ENCODE data around the gene COL5A1.

The COL5A1 gene

DNA sequence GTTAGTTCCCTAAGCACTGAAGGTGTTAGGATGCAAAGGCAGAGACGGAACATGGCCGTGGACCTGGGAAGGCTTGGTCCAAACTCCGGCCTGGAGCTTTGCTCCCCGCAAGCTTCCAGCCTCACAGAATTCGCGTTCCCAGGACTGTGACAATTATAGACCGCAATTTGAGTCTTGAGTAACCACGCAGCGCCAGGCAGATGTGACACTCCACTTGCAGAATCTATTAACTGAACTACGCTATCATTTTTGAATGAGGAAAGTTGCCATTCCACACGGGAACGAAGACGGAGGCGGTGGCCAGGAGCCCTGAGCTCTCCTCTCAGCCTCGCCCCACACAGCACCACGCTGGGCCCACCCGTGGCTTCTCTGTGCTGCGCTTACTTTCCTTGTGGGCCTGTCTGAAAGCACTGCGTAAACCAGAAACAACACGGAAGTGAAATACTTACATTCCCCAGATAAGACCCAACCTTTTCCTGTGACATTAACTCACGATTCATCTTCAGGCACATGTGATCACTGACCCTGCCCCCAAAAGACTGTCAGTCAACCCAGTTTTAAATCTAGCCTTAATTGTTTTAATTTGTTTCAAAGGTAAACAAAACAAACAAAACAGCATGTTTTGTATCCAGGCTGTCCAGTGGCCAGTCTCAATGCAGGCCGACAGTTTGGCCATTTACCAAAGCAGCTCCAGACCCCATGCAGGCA lies 16.1 kb upstream of the COL5A1 start:
- peak; percentile 36 for DNase-seq (ENCODE audit: low read depth)

DNA sequence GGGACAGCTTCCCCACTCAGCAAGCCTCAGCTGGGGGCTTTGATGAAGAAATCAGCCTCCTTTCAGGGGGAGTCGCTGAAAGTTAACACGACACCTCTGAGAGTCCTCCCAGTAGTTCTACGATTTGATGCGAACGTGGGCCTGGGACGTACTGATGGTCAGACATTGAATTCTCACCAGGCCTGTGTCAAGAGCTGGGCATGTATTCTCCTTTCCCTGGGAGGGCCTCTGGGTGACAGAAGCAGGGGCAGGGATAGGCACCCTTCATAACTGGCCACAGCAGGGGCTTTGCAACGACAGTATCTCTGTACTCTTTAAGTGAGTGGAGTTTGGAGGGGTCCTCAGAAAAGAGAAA lies 15.6 kb upstream of the COL5A1 start:
- no peak for DNase-seq (ENCODE audit: low read depth)

DNA sequence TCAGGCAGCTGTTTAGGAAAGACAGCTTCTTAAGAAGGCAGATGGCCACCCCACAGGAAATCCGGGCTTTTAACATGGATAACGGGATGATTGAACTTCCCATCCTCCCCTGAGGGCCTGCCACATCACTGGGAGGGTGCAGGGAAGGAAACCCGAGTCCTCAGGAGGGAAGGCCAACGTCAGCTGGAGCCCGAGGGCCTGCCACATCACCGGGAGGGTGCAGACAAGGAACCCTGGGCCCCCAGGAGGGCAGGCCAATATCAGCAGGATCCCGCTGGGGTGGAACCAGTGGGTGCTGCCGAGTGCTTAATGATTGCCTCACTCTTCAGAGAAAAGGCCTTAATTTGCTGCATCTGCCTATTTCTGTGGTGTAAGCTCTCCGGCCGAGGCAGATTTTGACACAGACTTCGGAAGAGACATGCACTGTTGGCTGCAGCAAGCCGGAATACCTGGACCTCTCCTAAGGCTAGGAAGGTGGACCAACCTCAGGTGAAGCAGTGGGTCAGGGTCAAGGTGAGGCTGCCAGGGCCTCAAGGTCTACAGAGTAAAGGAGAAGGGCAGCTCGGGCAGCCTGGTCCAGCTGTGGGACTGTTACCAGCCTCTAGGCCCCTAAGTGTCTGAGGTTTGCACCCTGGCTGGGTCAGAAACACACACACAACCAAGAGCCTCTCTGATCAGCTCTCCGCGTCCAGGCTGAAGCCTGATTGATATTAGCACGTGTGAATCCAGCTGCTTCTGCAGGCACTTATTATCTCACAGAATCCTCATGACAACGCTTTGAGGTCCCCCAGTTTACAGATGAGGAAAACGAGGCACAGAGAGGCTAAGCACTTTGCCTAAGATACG lies 14.8 kb upstream of the COL5A1 start:
- DNase-seq (ENCODE audit: low read depth), result peak; percentile 29

DNA sequence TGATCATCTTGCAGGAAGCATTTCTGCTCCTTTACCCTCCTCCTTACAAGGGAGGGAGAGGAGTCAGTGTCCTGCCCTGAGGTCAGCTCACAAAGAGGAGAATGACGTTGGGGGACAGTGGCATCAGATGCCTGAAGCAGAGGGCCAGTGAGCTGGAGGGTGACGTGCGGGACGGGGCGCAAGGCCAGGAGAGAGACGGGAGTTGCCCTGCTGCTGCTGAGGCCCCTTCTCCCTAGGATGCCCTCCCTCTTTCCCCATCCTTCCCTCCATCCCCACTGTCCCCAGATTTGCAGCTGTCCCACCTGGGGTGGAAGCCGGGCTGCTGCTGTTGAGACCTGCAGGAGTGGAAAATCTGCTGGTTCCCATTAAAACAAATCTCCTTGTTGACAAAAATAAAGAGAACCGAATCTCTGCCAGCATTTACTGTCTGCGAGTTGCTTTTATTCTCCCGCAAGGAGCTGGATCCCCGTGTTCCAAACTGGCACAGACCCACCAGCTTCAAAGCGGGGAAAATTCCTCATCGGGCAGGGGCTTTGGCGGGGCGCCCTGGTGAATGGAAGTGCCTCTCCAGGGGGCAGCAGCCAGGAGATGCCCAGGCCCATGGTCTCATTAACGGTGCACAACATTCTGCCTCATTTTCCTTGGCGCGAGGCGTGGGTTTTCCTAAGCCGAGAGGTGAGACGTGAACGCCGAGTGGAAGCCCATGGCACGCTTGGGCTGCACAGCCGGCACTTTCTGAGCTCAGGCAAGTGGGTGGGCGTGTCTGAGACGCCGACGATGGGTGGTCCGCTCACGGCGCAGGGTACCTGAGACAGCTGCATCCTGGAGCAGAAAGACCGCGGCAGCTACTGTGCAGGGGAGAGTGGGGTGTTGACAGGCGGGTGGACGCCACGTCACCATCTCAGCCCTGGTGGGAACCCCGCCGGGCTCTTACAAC lies 13.9 kb upstream of the COL5A1 start:
- DNase-seq (ENCODE audit: low read depth), result no peak

DNA sequence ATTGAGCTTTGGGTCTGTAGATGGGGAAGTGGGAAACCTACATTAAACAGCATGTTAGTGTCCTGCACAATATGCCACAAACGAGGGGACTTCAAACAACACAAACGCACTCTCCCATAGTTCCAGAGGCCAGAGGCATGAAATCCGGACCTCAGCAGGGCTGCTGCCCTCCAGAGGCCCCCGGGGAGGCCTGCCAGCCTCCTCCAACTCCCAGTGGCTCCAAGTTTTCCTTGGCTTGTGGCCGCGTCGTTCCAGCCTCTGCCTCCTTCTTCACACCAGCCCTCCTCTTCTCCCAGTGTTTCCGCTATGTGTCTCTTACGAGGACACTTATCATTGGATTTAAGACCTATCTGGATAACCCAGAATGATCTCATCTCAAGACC lies 13.3 kb upstream of the COL5A1 start:
- DNase-seq (ENCODE audit: low read depth), result no peak

GRCh38 chr9:134629061-134629585 lies 12.5 kb upstream of the COL5A1 start:
- no peak for DNase-seq (ENCODE audit: low read depth)

DNA sequence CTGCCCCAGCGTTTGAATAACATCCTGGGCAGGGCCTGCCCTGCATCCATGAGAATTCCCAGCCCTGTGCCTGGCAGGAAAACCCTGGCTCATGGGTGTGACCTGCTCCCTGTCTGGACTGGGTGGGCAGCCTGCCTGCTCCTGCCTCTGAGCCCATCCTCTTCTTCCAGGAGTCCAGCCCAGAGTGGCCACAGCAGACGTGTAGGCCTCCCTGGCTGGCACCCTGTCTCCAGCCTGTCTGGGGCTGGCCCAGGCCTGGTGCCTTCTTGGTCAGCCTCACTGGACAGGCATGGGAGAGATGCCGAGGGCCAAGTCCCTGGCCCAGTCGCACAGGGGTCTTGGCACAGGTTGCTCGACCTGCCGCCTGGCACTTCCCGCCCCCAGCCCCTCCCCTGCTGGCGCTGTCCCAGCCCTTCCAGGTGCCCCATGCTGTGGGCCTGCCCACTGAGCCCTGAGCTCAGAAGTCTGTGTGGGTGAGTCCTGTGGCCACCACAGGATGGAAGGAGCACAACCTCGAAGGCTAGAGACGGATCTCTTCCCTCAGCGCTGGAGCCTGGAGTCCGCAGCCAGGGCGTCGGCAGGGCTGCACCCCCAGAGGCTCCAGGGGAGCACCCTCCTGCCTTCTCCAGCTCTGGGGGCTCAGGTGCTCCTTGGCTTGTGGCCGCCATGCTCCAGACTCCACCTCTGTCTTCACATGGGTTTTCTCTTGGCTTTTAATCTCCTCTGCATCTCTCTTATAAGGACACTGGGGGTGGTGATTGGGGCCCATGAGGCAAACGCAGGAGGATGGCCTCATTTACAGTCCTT lies 11.8 kb upstream of the COL5A1 start:
- DNase-seq (ENCODE audit: low read depth), result no peak

DNA sequence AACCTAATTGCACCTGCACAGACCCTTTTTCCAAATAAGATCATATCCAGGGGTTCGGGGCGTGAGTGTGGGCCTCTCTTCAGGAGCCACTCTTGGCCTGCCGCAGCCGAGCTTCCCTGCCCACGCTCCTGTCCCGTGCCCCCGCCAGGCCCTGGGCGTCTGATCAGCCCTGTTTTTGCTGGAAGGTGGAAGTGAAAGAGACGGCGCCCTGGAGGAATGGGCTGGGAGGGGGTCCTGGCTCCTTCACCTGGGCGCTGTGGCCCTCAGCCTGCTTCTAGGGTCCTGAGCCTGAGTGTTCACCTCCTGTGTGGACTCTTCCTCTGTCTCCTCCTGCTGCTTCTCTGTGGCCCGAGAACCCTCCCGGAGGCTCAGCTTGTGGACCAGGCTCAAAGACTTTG lies 11.2 kb upstream of the COL5A1 start:
- DNase-seq (ENCODE audit: low read depth), result no peak

- DNase-seq (ENCODE audit: low read depth), result no peak
Observed at GRCh38 chr9:134630861-134631260, 10.7 kb upstream of the COL5A1 start.

DNA sequence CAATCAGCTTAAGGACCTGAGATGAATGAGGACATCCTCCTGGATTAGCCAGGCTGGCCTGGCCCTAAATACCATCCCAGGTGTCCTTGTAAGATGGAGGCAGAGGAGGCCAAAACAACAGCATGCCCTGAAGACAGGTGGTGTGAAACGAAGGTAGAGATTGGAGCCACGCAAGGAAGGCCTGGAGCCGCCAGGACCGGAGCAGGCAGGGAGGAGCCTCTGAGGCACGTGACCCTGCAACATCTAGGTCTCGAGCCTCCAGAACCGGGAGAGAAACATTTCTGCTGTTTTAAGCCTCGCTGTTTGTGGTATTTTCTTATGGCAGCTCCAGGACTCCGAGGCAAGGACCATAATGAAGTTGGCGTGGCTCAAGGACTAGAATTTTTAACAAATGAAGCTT lies 9.7 kb upstream of the COL5A1 start:
- no peak for DNase-seq (ENCODE audit: low read depth)

DNA sequence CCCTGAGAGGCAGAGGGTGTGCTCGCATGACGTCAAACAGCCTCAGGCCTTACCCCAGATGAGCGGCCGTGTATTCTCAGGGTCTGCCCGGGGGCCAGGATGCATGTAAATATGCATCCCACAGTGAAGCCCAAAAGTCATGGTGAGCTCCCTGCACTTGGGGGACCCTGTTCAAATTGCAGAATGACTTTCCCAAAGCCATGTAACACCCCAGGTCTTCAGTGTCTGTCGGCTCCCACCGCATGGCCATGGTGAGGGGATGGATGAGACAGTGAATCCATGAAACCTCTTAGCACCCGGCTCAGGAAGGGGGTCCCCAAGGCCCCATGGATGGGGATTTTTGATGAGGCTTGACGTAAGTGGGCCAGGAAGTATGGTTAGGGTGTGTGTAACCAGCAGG lies 9.3 kb upstream of the COL5A1 start:
- no peak for DNase-seq (ENCODE audit: low read depth)

DNA sequence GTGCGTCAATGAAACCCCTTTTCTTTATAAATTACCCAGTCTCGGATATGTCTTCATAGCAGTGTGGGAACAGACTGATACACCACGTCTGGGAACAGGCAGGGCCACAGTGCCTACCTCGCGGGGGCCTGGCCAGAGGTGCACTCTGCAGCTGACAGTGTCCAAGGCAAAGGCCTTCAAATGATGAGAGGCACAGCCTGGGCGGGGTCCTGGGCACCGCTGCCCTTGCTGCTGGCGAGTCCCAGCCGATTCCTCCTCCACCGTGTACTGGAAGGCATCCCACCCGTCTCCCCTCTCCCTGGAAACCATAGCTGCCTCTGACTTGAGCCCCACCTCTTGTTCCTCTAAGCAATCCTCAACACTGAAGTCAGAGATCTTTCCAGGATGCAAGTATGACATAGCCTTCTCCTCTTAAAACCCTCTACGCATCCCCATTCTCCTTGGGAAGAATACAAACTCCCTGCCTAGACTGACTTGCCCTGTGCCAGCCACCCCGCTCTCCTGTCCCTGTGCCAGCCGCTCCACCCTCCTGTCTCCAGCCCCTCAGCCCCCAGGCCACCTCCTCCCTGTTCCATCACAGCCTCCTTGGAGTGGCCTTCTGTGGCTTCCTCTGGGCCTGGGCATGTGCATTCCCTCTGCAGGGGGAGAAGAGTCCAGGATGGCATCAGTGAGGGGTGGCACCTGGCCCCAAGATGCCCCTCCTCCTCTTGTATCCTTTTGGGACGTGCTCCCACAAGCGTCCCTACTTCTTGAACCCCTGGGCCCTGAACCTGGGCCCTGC lies 8.1 kb upstream of the COL5A1 start:
- no peak for DNase-seq (ENCODE audit: low read depth)

DNA sequence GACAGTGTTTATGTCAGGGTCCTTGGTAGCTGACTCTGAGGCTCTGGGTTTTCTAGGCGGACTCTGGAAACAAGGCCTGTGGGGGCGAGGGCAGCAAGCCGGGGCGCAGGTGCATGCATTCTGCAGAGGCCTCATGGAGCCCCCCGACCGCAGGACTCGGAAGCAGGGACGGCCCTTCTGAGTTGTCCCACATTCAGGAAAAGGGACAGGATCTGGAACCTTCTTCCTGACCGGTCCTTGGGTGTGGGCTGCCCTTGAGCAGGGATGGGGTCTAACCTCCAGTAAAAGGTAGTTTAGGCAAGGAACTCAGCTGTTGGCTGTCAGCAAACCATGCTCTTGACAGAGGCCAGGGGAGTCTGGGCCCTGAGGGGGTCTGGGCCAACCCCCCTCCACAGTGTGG lies 7.4 kb upstream of the COL5A1 start:
- DNase-seq (ENCODE audit: low read depth), result no peak

DNA sequence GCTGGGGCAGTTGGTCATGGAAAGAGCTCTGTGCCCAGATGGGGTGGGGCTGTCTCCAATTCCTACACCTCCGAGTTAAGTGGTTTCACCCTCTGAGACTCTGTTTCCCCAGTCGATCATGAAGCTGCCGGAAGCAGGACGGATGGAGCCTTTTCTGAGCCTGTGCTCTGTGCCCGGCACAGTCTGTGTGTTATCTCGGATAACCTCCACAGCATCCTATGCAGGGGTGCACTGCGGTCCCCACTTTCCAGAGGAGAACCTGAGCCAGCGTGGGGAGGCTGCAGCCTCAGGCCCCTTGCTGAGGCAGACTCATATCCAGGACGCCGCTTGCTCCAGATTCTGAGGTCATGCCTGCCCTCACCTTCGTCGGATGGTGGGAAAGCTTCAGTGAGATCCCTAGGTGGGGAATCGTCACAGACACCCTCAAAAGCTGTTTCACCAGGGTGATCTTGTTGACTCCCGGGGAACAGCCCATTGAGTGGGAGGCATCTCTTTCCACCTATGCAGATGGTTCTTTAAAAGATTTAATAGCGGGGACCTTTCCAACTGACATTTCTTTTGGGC lies 6.9 kb upstream of the COL5A1 start:
- no peak for DNase-seq (ENCODE audit: low read depth)

DNA sequence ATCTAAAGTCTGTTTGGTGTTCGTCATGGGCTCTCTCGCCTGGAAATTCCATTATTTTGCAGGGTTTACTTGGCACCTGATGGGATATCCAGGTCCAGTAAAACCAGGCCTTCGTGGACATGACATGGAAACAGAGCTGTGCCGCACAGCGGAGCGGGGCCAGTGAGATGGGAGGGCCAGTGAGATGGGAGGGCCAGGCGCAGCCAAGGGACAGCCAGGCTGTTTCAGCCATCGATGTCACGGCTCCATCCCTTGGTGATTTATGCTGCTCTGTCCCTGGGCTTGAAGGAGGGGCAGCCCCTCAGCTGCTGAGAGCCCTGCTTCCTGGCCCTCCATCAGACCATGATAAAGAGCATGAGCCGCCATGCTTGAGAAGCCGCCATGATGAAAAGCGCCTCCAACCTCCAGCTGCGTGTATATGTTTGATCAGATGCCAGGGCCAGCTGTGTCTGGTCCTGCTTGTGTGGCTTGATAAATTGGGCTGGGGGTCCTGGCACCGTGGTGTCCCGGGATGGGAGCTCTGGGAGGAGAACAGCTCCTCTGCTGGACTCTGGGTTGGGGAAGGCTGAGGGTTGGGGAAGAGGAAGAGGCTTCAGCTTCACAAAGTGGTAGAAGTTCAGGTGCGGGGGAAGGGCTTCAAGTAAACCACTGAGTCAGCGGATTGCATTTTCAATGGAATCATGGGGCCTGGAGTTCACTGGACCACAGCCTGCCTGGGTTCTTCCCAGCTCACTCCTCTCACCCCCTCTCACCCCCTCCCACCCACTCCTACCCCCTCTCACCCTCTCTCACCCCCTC lies 6.1 kb upstream of the COL5A1 start:
- DNase-seq (ENCODE audit: low read depth), result no peak

DNA sequence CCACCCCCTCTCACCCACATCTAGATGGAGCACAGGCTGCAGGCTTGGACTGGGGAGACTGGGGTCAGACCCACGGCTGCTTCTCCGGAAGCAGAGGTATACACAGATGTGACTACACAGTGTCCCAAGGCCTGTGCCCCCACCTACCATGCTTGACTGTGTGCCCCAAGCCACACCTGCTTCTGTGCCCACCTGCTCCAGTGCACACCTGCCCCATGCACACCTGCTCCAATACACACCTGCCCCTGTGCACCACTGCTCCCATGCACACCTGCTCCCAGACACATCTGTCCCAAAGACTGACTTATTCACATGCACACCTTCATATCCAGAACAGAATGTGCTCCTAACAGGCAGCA lies 5.5 kb upstream of the COL5A1 start:
- no peak for DNase-seq (ENCODE audit: low read depth)

GRCh38 chr9:134637241-134637640 lies 4.4 kb upstream of the COL5A1 start:
- no peak for DNase-seq (ENCODE audit: low read depth)

- DNase-seq (ENCODE audit: low read depth), result no peak
Observed at GRCh38 chr9:134637696-134638501, 3.7 kb upstream of the COL5A1 start.

Data from fibroblast of gingiva (primary cell).